Transverse colon (tissue), 4 donors: ENCODE measurements around the gene EHD4.

Experiments used
- CTCF ChIP-seq, 5 experiments: fragments of 200-600 bp in 3 of 5; fragments of 450-650 bp in 2 of 5; sonication (generic) in 3 of 5; IDR thresholded peaks; 1 replicate in 2 of 5; 2 replicates in 3 of 5; pipeline ENCODE4 v1.5.1; 2016 to 2017; ENCODE audit warnings: antibody characterized with exemption in 5 of 5, inconsistent platforms in 3 of 5, mild to moderate bottlenecking in 2 of 5, moderate library complexity in 1 of 5
- POLR2A ChIP-seq: fragments of 450-650 bp; IDR thresholded peaks from one replicate; pipeline ENCODE4 v1.6.1; 2016; ENCODE audit warnings: antibody characterized with exemption, mild to moderate bottlenecking, moderate library complexity
- POLR2AphosphoS5 ChIP-seq, 3 donors: sonication (generic); formaldehyde crosslinking; IDR thresholded peaks; one replicate each; pipeline ENCODE4 v1.6.1; 2016; ENCODE audit warnings: antibody characterized with exemption in 3 of 3

- TF ChIP-seq CTCF (IDR thresholded peaks at IDR 0.05) (no peak), POLR2A (no peak), POLR2AphosphoS5 (IDR thresholded peaks at IDR 0.05) (no peak)
These were observed 81.1 kb downstream of the EHD4 start for GRCh38 chr15:41891226-41891625.
